Stimulated activated naive B cell treated with anti-CD40 and anti-IgM and Interleukin-4, amounts not matched to agents 10 μg/mL and 1 μg/mL and 100 μg/mL, for 72 hours (primary cell): Measurements from ENCODE around the gene ZNF789.

Source experiments
- ATAC-seq, 2 donors: fragments of 150-1000 bp; cut with Tn5 transposase; replicated peaks; 2 replicates each; pipeline ENCODE4 v1.10.0; 2021; ENCODE audit warnings: moderate library complexity in 1 of 2
- DNase-seq: peaks from one replicate; pipeline ENCODE4 v3.0.0; 2021
- H3K27ac Mint-ChIP-seq: one replicate; pipeline ENCODE4 v1.8.0; 2022; ENCODE audit warnings: mild to moderate bottlenecking, mixed read lengths
- H3K27me3 Mint-ChIP-seq, 2 donors: one replicate each; pipeline ENCODE4 v1.8.0; 2022; ENCODE audit warnings: mixed read lengths in 2 of 2
- H3K36me3 Mint-ChIP-seq, 2 donors: one replicate each; pipeline ENCODE4 v1.8.0; 2022; ENCODE audit warnings: mixed read lengths in 2 of 2, mild to moderate bottlenecking in 1 of 2
- H3K4me1 Mint-ChIP-seq, 2 donors: one replicate each; pipeline ENCODE4 v1.8.0; 2022; ENCODE audit warnings: mixed read lengths in 2 of 2, mild to moderate bottlenecking in 1 of 2
- H3K4me3 Mint-ChIP-seq, 2 donors: one replicate each; pipeline ENCODE4 v1.8.0; 2022; ENCODE audit warnings: mild to moderate bottlenecking in 2 of 2, mixed read lengths in 2 of 2, moderate library complexity in 1 of 2
- H3K9me3 Mint-ChIP-seq, 2 donors: one replicate each; pipeline ENCODE4 v1.8.0; 2022; ENCODE audit warnings: mixed read lengths in 2 of 2, mild to moderate bottlenecking in 1 of 2

ZNF789 gene

DNA sequence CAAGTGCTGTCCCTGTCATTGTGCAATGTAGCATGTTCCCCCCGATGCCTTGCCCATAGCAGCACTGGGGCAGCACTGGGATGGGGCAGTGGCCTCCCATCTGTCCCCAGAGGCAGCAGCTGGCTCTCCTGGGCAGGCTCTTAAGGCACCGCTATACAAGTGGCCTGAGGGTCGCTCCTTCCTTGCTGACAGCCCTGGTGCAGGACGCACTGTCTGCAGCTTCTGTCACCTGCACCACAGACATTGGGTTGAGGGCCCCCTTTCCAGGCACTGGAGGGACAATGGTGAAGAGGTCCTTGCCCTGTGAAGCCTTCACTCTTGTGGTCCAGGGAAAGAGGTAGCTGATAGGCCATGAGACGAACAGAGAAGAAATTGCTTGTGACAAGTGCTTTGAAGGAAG lies 23.4 kb upstream of the ZNF789 start:
- H3K36me3 Mint-ChIP-seq: peaks cover 49 to 55% of the 10 kb centered on the region in 2 donors
- no peaks in the 10 kb centered on the region for H3K27me3 Mint-ChIP-seq
- H3K27ac Mint-ChIP-seq: no peak overlapping the region
- DNase-seq (no peak), ATAC-seq (no peak)
- no peak overlapping the region for H3K4me3 Mint-ChIP-seq
- H3K4me1 Mint-ChIP-seq: peaks cover 6 to 7% of the 10 kb centered on the region in 2 donors
- H3K9me3 Mint-ChIP-seq: no peaks in the 10 kb centered on the region

DNA sequence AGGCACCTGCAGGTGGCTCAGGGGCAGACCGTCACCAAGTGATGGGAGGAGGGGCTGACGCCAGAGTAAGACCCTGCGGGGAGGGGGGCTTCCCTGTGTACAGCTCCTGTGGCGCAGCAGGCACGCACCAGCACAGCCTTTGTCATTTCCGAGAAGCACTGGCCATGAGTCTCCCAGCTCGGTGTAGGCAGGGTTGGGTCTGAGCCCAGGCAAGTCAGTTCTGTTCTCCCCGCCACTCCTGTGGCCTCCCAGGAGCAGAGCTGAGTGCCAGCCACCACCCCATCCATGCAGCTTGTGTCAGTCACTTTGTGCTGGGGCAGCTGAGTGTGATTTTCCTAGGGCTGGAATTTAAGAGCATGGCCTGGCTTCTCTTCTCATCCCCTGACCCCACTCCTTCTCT lies 20.8 kb upstream of the ZNF789 start:
- no peak for DNase-seq
- peaks cover 37 to 45% of the 10 kb centered on the region in 2 donors for H3K36me3 Mint-ChIP-seq
- ATAC-seq: no peak
- H3K27ac Mint-ChIP-seq: no peak overlapping the region
- H3K4me1 Mint-ChIP-seq: peaks cover 2 to 5% of the 10 kb centered on the region in 2 donors
- H3K27me3 Mint-ChIP-seq: no peaks in the 10 kb centered on the region
- H3K9me3 Mint-ChIP-seq: no peaks in the 10 kb centered on the region
- no peak overlapping the region for H3K4me3 Mint-ChIP-seq

GRCh38 chr7:99452541-99452940 lies 20.1 kb upstream of the ZNF789 start:
- no peaks in the 10 kb centered on the region for H3K9me3 Mint-ChIP-seq
- DNase-seq: no peak

GRCh38 chr7:99453105-99453504 lies 19.6 kb upstream of the ZNF789 start:
- Mint-ChIP-seq H3K4me1 (peaks cover 4 to 7% of the 10 kb centered on the region in 2 donors), H3K36me3 (peaks cover 44 to 47% of the 10 kb centered on the region in 2 donors), H3K4me3 (no peak overlapping the region), H3K27ac (no peak overlapping the region), H3K27me3 (no peaks in the 10 kb centered on the region), H3K9me3 (no peaks in the 10 kb centered on the region)
- DNase-seq: no peak
- no peak for ATAC-seq

More at GRCh38 chr7:99452541-99452940, 20.1 kb upstream of the ZNF789 start:
- peaks cover 4 to 7% of the 10 kb centered on the region in 2 donors for H3K4me1 Mint-ChIP-seq
- H3K27me3 Mint-ChIP-seq: no peaks in the 10 kb centered on the region
- H3K4me3 Mint-ChIP-seq: no peak overlapping the region
- no peak overlapping the region for H3K27ac Mint-ChIP-seq
- H3K36me3 Mint-ChIP-seq: peaks cover 41 to 45% of the 10 kb centered on the region in 2 donors
- no peak for ATAC-seq

DNA sequence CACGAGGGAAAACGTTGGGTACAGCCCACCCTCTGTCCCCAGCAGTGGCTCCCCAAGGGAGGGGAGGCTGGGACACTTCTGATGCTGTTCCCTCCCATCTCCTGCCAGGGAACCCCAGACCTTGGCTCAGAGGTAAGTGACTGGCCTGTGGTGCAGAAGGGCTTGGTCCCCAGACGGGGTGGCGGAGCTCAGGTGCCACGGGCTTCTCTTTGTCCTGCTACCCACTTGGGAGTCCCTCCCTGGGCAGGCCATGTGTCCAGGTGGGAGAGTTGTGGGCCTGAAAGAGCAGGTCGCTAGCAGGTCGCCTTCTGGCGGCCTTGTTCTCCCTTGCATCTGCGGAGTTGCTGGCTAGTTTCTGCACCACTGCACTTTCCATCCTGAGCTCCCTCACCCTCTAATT lies 16.8 kb upstream of the ZNF789 start:
- Mint-ChIP-seq H3K27me3 (no peaks in the 10 kb centered on the region), H3K4me3 (no peak overlapping the region), H3K36me3 (peaks cover 49 to 50% of the 10 kb centered on the region in 2 donors), H3K9me3 (no peaks in the 10 kb centered on the region), H3K27ac (peak overlapping the region; percentile 69), H3K4me1 (peaks cover 16 to 27% of the 10 kb centered on the region in 2 donors)
- ATAC-seq: no peak
- DNase-seq: no peak

GRCh38 chr7:99456288-99456687 lies 16.4 kb upstream of the ZNF789 start:
- Mint-ChIP-seq H3K36me3 (peaks cover 46 to 48% of the 10 kb centered on the region in 2 donors), H3K27ac (peak overlapping the region; percentile 69)
- no peak for ATAC-seq

DNA sequence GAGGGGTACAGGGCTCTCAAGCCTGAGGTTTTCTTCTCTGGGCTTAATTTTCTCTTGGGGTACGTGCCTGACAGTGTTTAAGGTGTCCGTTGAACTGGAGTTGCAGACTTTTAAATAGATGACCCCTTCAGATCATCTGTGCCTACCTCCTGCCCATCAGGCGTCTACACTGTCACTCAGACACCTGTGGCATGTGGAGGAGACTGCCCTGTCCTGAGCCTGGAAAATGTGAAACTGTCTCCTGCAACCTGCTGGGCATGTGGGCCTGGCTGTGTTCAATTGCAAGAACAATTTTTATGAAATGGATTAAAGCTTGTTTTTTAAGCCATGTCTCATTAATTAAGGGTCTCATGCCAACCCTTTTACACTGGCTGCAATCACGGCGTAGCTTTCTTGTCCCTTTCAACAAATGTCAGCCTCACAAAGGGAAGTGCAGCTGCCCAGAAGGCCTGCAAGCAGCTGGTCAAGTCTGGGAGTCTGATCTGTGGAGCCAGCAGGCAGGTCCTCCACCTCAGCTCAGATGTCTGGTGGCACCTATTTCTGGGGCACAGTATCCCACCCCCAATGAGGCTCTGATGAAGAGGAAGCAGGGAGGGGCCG lies 15.5 kb upstream of the ZNF789 start:
- Mint-ChIP-seq H3K27me3 (no peaks in the 10 kb centered on the region), H3K9me3 (no peaks in the 10 kb centered on the region), H3K4me1 (peaks cover 16 to 27% of the 10 kb centered on the region in 2 donors), H3K36me3 (peaks cover 46 to 48% of the 10 kb centered on the region in 2 donors), H3K27ac (peak overlapping the region; percentile 42), H3K4me3 (no peak overlapping the region)
- DNase-seq (no peak), ATAC-seq (no peak)

More at GRCh38 chr7:99456288-99456687, 16.4 kb upstream of the ZNF789 start:
- Mint-ChIP-seq H3K9me3 (no peaks in the 10 kb centered on the region), H3K4me3 (no peak overlapping the region), H3K4me1 (peaks cover 16 to 27% of the 10 kb centered on the region in 2 donors), H3K27me3 (no peaks in the 10 kb centered on the region)
- no peak for DNase-seq

DNA sequence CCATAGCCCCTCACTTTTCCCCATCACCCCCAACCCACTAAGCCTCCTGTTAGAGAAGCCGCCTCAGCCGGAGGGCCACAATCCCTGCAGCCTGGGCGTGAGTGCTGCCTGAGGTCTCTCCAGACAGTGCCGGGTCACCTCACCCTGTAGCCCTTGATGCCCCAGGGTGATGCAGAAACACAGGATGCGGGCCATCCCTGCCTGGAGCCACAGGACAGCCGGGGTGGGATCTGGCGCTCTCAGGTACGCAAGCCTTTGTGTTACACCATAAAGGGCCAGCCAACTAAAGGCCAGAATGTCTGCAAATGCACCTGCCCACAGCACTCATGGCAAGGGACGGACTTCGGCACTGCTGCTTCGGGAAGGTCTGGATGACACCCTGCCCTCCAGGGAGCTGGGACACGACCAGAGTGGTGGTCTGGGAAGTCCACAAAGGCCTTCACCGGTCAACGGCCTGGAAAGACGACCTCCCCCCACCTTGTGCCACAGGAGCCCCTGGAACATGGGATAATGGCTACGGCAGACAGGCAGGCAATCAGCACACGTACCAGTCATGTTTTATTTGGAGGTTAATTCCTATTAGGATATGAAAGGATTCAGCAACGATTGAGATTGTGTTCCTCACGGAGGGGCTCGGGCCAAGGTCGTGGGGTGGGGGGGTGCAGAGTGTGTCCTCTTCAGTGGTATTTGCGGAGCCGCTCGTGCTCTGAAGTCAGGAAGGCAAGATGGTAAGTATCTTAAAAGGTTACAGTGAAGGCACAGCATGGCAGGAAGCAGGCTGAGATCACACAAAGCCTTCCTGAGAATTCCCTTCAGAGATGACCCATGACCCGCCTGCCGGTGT lies 14.8 kb upstream of the ZNF789 start:
- Mint-ChIP-seq H3K9me3 (no peaks in the 10 kb centered on the region), H3K4me3 (no peak overlapping the region), H3K4me1 (peaks cover 19 to 27% of the 10 kb centered on the region in 2 donors), H3K36me3 (peaks cover 47 to 49% of the 10 kb centered on the region in 2 donors), H3K27me3 (no peaks in the 10 kb centered on the region), H3K27ac (no peak overlapping the region)
- ATAC-seq (no peak), DNase-seq (no peak)

DNA sequence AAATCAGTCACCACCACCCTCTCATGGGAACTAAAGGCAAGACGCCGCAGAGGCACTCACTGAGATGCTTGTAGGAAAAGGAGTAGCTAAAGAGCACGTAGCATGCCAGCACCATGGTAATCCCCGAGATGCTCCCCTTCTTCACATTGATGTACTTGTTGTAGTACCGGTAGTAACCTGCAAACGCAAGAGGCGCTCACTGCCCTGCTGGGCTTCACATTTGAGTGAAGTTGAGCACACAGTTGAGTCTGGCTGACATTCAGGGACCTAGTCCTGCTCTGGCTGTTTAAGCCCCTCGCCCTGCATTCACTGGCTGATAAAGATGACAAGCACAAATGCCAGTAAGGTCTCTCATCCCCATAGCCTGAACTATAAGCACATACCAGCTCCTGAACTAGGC lies 13.6 kb upstream of the ZNF789 start:
- DNase-seq (no peak), ATAC-seq (peak; percentile 73 to 74)
- Mint-ChIP-seq H3K4me3 (no peak overlapping the region), H3K27ac (no peak overlapping the region), H3K36me3 (peaks cover 46 to 48% of the 10 kb centered on the region in 2 donors), H3K9me3 (no peaks in the 10 kb centered on the region), H3K4me1 (peaks cover 22 to 32% of the 10 kb centered on the region in 2 donors), H3K27me3 (no peaks in the 10 kb centered on the region)

DNA sequence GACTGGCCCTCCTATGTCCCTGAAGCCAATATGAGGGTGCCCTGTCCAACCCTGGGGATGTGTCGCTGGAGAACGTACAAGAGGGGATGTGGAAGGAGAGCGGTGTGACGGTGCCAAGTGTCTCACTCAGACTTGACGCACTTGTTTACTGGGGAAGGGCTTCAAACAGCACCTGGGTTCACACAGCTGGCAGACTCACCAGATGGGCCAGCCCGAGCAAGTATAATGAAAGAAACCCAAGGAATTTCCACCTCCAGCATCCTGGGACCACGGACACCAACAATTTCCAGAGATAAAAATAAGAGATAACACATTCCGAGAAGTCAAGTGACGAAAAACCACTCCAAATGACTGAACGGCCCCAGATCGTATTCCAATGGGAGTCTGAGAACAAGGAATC lies 12.0 kb upstream of the ZNF789 start:
- DNase-seq (no peak), ATAC-seq (no peak)
- Mint-ChIP-seq H3K27me3 (no peaks in the 10 kb centered on the region), H3K27ac (peak overlapping the region; percentile 67), H3K4me1 (peaks cover 28 to 45% of the 10 kb centered on the region in 2 donors), H3K36me3 (peaks cover 46 to 50% of the 10 kb centered on the region in 2 donors), H3K9me3 (no peaks in the 10 kb centered on the region), H3K4me3 (no peak overlapping the region)

DNA sequence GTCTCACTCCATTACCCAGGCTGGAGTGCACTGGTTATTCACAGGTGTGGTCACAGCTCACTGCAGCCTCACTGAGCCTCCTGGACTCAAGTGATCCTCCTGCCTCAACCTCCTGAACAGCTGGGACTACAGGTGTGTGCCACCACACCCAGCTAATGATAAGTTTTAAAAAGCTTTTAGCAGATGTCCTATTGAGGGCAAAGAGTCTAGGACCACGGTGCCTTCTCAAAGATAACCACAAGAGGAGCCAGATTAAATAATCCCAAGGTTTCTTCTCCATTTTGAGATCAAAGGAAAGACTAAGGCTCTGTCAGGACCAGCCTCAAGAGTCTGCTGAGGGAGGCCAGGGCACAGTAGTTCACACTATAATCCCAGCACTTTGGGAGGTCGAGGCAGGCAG lies 11.5 kb upstream of the ZNF789 start:
- Mint-ChIP-seq H3K36me3 (peaks cover 46 to 55% of the 10 kb centered on the region in 2 donors), H3K27me3 (no peaks in the 10 kb centered on the region), H3K27ac (peak overlapping the region; percentile 51), H3K4me1 (peaks cover 30 to 50% of the 10 kb centered on the region in 2 donors), H3K9me3 (no peaks in the 10 kb centered on the region), H3K4me3 (no peak overlapping the region)
- DNase-seq (no peak), ATAC-seq (no peak)

DNA sequence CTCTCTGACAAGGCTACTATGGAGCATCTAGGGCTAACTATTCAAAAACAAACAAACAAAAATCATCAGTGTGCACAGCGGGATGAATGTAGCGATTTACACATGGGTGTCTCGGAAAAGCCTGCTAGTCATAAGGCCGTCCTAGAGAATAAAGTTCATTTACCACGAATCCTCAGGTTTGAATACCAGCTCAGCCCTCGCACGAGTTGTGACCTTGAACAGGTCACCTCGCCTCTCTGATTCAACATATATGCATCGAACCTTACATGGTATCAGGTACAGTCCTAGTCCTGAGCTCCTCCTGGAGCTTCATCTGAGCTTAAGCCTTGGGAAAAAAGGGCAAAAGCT lies 7.3 kb upstream of the ZNF789 start:
- Mint-ChIP-seq H3K4me3 (peak overlapping the region; percentile 91 to 97), H3K27ac (peak overlapping the region; percentile 97), H3K36me3 (peaks cover 20 to 30% of the 10 kb centered on the region in 2 donors), H3K27me3 (no peaks in the 10 kb centered on the region), H3K4me1 (peaks cover 23 to 30% of the 10 kb centered on the region in 2 donors), H3K9me3 (no peaks in the 10 kb centered on the region)
- DNase-seq (no peak), ATAC-seq (peak; percentile 1 to 10)

DNA sequence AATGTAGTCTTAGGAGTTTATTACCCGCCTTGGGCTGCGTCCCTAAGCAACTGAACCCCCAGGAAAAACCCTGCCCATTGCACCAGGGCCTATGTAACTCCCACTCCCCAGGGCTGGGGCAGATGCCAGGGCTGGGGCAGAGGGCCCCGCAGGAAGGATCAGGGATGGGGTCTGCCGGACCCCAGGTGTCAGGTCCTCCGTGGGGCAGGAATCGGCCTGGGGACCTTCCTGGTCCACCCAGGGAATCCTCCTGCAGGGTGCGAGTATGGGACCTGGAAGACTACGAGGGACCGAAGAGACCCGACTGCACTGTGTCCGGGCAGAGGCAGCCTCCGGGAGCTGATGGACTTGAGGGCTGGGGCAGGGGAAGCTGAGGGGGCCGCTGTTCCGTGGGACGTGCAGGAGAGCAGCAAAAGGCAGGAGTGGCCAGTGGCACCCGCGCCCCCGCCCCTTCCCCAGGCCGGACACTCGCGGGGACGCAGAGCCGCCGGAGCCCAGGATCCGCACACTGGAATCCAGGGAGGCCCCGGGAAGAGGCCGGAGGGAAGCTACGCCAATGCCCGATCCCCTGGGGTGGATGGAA lies 4.3 kb upstream of the ZNF789 start:
- H3K27me3 Mint-ChIP-seq: no peaks in the 10 kb centered on the region
- H3K9me3 Mint-ChIP-seq: no peaks in the 10 kb centered on the region
- H3K4me1 Mint-ChIP-seq: peaks cover 23 to 24% of the 10 kb centered on the region in 2 donors
- H3K27ac Mint-ChIP-seq: peak overlapping the region; percentile 42
- no peak for ATAC-seq
- DNase-seq: no peak
- peaks cover 11 to 26% of the 10 kb centered on the region in 2 donors for H3K36me3 Mint-ChIP-seq
- H3K4me3 Mint-ChIP-seq: no peak overlapping the region

GRCh38 chr7:99469381-99470065 lies 3.2 kb upstream of the ZNF789 start:
- Mint-ChIP-seq H3K27ac (no peak overlapping the region), H3K4me3 (no peak overlapping the region), H3K36me3 (peaks cover 5 to 20% of the 10 kb centered on the region in 2 donors), H3K4me1 (peaks cover 18 to 19% of the 10 kb centered on the region in 2 donors), H3K9me3 (no peaks in the 10 kb centered on the region), H3K27me3 (no peaks in the 10 kb centered on the region)
- DNase-seq (no peak), ATAC-seq (no peak)
